Prostate gland (tissue), 2 donors: ENCODE data around the gene PRMT3. TPM values are rescaled to one million over a fixed set of nuclear protein-coding genes. Genes with fewer than 3 reads are reported as not detected.
"Not testable (repeated sequence)": the region's sequence is repeated elsewhere in the genome, so short reads cannot be mapped to it uniquely, and the experiment has no call there.

Experiments
- DNase-seq: peaks from one replicate; pipeline ENCODE4 v3.0.0-alpha.2; 2019; ENCODE audit warnings: low spot score
- H3K27ac ChIP-seq, 2 donors: fragments of 200-600 bp; sonication (generic); 2 replicates each; pipeline ENCODE4 v1.5.1; 2017 to 2019
- H3K27me3 ChIP-seq: fragments of 200-600 bp; sonication (generic); replicated peaks from 2 replicates; pipeline ENCODE4 v1.5.1; 2019; ENCODE audit not compliant: insufficient read depth
- H3K36me3 ChIP-seq, 2 donors: fragments of 200-600 bp; sonication (generic); 1 replicate in 1 of 2; 2 replicates in 1 of 2; pipeline versions ENCODE4 v1.5.1 to v1.8.1; 2017 to 2019
- H3K4me1 ChIP-seq: fragments of 200-600 bp; sonication (generic); replicated peaks from 2 replicates; pipeline ENCODE4 v1.5.1; 2019
- H3K4me3 ChIP-seq, 2 donors: fragments of 200-600 bp; sonication (generic); 2 replicates each; pipeline ENCODE4 v1.5.1; 2017 to 2019
- H3K9me3 ChIP-seq: fragments of 200-600 bp; sonication (generic); 2 replicates; pipeline ENCODE4 v1.5.1; 2017
- CTCF ChIP-seq, 4 experiments: fragments of 200-600 bp in 2 of 4; fragments of 450-650 bp in 2 of 4; sonication (generic) in 2 of 4; IDR thresholded peaks; 1 replicate in 3 of 4; 2 replicates in 1 of 4; pipeline ENCODE4 v1.5.1; 2016 to 2019; ENCODE audit warnings: antibody characterized with exemption in 4 of 4, mild to moderate bottlenecking in 2 of 4, moderate library complexity in 2 of 4
- POLR2A ChIP-seq: fragments of 450-650 bp; IDR thresholded peaks from one replicate; pipeline ENCODE4 v1.6.1; 2016; ENCODE audit warnings: antibody characterized with exemption, mild to moderate bottlenecking
- POLR2AphosphoS5 ChIP-seq: sonication (generic); formaldehyde crosslinking; IDR thresholded peaks from one replicate; pipeline ENCODE4 v1.6.1; 2017; ENCODE audit warnings: antibody characterized with exemption
- WGBS: methylation state at CpG from one replicate; pipeline ENCODE4 v1.1.5; 2018; 5-methylcytosine and 5-hydroxymethylcytosine counted together
- intact Hi-C: fragments of 100-400 bp; cut with DNase I; formaldehyde crosslinking; loops from one replicate; pipeline ENCODE4 v1.14.2; 2022
- total RNA-seq, 2 donors: library from RNA; depleted of rRNA; stranded (reverse); fragments of >200 nt; gene quantifications; one replicate each; pipeline ENCODE4 v1.1.0, GENCODE V29; 2016

PRMT3 gene
- total RNA-seq, 2 donors from 2014 or later: 13.8 to 18.7 TPM

- Histone ChIP-seq H3K36me3 (no peaks in the 10 kb centered on the region), H3K4me1 (no peaks in the 10 kb centered on the region), H3K27me3 (no peaks in the 10 kb centered on the region), H3K9me3 (no peaks in the 10 kb centered on the region), H3K4me3 (no peak overlapping the region), H3K27ac (no peak overlapping the region)
- intact Hi-C loops: no loop called here
- TF ChIP-seq POLR2AphosphoS5 (no peak), POLR2A (no peak), CTCF (IDR thresholded peaks at IDR 0.05) (no peak)
- WGBS: 66% methylated on average over 3 of the region's 3 CpGs
- DNase-seq: no peak
Measured at GRCh38 chr11:20373568-20374209, 13.8 kb upstream of the PRMT3 start.

GRCh38 chr11:20374741-20375300, 12.7 kb upstream of the PRMT3 start:
- Histone ChIP-seq H3K4me3 (no peak overlapping the region), H3K27me3 (no peaks in the 10 kb centered on the region), H3K27ac (no peak overlapping the region), H3K9me3 (no peaks in the 10 kb centered on the region), H3K36me3 (no peaks in the 10 kb centered on the region), H3K4me1 (no peaks in the 10 kb centered on the region)
- 91% methylated on average over 9 of the region's 9 CpGs for WGBS
- DNase-seq: no peak
- intact Hi-C loops: no loop called here
- TF ChIP-seq CTCF (IDR thresholded peaks at IDR 0.05) (no peak), POLR2A (no peak), POLR2AphosphoS5 (no peak)

GRCh38 chr11:20376162-20376730, 11.3 kb upstream of the PRMT3 start:
- 86% methylated on average over 3 of the region's 3 CpGs for WGBS
- no peaks in the 10 kb centered on the region for H3K4me1 ChIP-seq
- H3K36me3 ChIP-seq: no peaks in the 10 kb centered on the region
- intact Hi-C loops: no loop called here
- TF ChIP-seq POLR2A: no peak
- no peak for TF ChIP-seq CTCF (IDR thresholded peaks at IDR 0.05)
- TF ChIP-seq POLR2AphosphoS5: no peak
- H3K9me3 ChIP-seq: no peaks in the 10 kb centered on the region
- no peak overlapping the region for H3K27ac ChIP-seq
- H3K27me3 ChIP-seq: no peaks in the 10 kb centered on the region
- H3K4me3 ChIP-seq: no peak overlapping the region
- no peak for DNase-seq

GRCh38 chr11:20385996-20386395, 1.5 kb upstream of the PRMT3 start:
- H3K27ac ChIP-seq, H3K27me3 ChIP-seq, H3K4me3 ChIP-seq, H3K9me3 ChIP-seq, DNase-seq, H3K4me1 ChIP-seq, H3K36me3 ChIP-seq: not testable (repeated sequence)
- intact Hi-C loops: loop anchor here (5.0 kb wide), 1 partner anchor 226 kb away; no protein-coding TSS in a partner anchor
- WGBS: 81% methylated on average over 15 of the region's 15 CpGs

GRCh38 chr11:20388096-20389055, 860 bp downstream of the PRMT3 start:
- H3K4me1 ChIP-seq: no peaks in the 10 kb centered on the region
- intact Hi-C loops: loop anchor here (5.0 kb wide), 1 partner anchor 224 kb away; no protein-coding TSS in a partner anchor
- TF ChIP-seq POLR2AphosphoS5 (no peak), CTCF (IDR thresholded peaks at IDR 0.05) (no peak), POLR2A (no peak)
- no peaks in the 10 kb centered on the region for H3K36me3 ChIP-seq
- H3K9me3 ChIP-seq: no peaks in the 10 kb centered on the region
- no peak for DNase-seq
- H3K4me3 ChIP-seq: peak overlapping the region; percentile 80 to 92
- H3K27me3 ChIP-seq: no peaks in the 10 kb centered on the region
- peak overlapping the region; percentile 90 to 93 for H3K27ac ChIP-seq
- 10% methylated on average over 24 of the region's 25 CpGs for WGBS
